ENCODE measurements around the gene GTF3C5.
"Not testable (repeated sequence)": the region's sequence is repeated elsewhere in the genome, so short reads cannot be mapped to it uniquely, and the experiment has no call there.

Gene GTF3C5

GRCh38 chr9:133066181-133066983, 35.6 kb downstream of the GTF3C5 start:
- no peak for TF ChIP-seq CTCF (IDR thresholded peaks at IDR 0.05; ENCODE audit: borderline replicate concordance, control extremely low read depth, extremely low read depth, insufficient read depth, missing control alignments)
- no peak for DNase-seq (ENCODE audit: low spot score)
- in situ Hi-C loops (cut with MboI; ENCODE audit: low sequenced_read_pairs, unreplicated experiment), result no loop called here

GRCh38 chr9:133067006-133067405, 36.2 kb downstream of the GTF3C5 start:
- no peak for DNase-seq (ENCODE audit: low spot score)
- TF ChIP-seq CTCF (IDR thresholded peaks at IDR 0.05; ENCODE audit: borderline replicate concordance, control extremely low read depth, extremely low read depth, insufficient read depth, missing control alignments), result no peak
- in situ Hi-C loops (cut with MboI; ENCODE audit: low sequenced_read_pairs, unreplicated experiment), result no loop called here

DNA sequence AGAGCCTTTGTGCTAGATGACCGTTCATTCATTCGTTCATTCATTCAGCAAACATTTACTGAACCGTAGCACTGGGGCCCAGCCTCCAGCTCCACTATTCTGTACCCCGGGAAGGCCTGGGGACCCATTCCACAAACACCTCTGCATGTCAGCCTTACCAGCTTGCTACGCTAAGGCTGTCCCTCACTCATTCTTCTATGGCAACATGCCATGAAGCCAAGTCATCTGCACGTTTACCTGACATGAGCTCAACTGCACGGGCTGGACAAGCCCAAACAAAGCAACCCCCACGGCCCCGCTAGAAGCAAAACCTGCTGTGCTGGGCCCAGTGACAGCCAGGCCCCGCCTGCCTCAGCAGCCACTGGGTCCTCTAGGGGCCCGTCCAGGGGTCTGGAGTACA, 37.0 kb downstream of the GTF3C5 start:
- in situ Hi-C loops (cut with MboI; ENCODE audit: low sequenced_read_pairs, unreplicated experiment), result no loop called here
- TF ChIP-seq CTCF (IDR thresholded peaks at IDR 0.05; ENCODE audit: borderline replicate concordance, control extremely low read depth, extremely low read depth, insufficient read depth, missing control alignments), result no peak

DNA sequence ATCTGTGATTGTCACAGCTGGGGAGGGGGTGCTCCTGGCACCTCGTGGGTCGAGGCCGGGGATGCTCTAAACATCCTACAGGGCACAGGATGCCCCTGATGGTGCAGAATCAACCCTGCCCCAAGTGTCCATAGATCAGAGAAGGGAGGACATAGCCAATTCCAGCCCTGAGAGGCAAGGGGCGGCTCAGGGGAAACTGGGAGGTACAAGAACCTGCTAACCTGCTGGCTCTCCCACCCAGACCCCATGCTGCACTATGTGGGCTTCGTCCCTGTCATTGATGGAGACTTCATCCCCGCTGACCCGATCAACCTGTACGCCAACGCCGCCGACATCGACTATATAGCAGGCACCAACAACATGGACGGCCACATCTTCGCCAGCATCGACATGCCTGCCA, 37.6 kb downstream of the GTF3C5 start:
- in situ Hi-C loops (cut with MboI; ENCODE audit: low sequenced_read_pairs, unreplicated experiment), result not testable (repeated sequence)

More for the DNA sequence above, 37.0 kb downstream of the GTF3C5 start:
- no peak for DNase-seq (ENCODE audit: low spot score)

GRCh38 chr9:133070500-133070961, 39.7 kb downstream of the GTF3C5 start:
- in situ Hi-C loops (cut with MboI; ENCODE audit: low sequenced_read_pairs, unreplicated experiment); DNase-seq (ENCODE audit: low spot score): not testable (repeated sequence)

More for the DNA sequence above, 37.6 kb downstream of the GTF3C5 start:
- DNase-seq (ENCODE audit: low spot score), result not testable (repeated sequence)

DNA sequence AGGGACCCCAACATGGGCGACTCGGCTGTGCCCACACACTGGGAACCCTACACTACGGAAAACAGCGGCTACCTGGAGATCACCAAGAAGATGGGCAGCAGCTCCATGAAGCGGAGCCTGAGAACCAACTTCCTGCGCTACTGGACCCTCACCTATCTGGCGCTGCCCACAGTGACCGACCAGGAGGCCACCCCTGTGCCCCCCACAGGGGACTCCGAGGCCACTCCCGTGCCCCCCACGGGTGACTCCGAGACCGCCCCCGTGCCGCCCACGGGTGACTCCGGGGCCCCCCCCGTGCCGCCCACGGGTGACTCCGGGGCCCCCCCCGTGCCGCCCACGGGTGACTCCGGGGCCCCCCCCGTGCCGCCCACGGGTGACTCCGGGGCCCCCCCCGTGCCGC, 40.2 kb downstream of the GTF3C5 start:
- in situ Hi-C loops (cut with MboI; ENCODE audit: low sequenced_read_pairs, unreplicated experiment); DNase-seq (ENCODE audit: low spot score): not testable (repeated sequence)

- DNase-seq (ENCODE audit: low spot score), result no peak
- in situ Hi-C loops (cut with MboI; ENCODE audit: low sequenced_read_pairs, unreplicated experiment), result no loop called here
- TF ChIP-seq CTCF (IDR thresholded peaks at IDR 0.05; ENCODE audit: borderline replicate concordance, control extremely low read depth, extremely low read depth, insufficient read depth, missing control alignments), result no peak
These were observed 40.8 kb downstream of the GTF3C5 start for GRCh38 chr9:133071484-133072150.

DNA sequence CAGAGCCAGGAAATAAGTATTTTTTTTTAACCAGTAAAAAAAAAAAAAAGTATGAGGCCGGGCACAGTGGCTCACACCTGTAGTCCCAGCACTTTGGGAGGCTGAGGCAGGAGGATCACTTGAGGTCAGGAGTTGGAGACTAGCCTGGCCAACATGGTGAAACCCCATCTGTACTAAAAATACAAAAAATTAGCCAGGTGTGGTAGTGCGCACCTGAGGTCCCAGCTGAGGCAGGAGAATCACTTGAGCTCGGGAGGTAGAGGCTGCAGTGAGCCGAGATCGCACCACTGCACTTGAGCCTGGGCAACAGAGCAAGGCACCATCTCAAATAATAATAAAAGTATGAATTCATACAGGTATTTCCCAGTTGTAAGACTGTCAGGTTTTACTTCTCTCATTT, 41.4 kb downstream of the GTF3C5 start:
- in situ Hi-C loops (cut with MboI; ENCODE audit: low sequenced_read_pairs, unreplicated experiment); DNase-seq (ENCODE audit: low spot score): not testable (repeated sequence)
